Measurements from ENCODE around the gene LTBP3.
A peak's percentile ranks its signal among the peaks of the same experiment; 100 is the strongest.

LTBP3 gene

DNA sequence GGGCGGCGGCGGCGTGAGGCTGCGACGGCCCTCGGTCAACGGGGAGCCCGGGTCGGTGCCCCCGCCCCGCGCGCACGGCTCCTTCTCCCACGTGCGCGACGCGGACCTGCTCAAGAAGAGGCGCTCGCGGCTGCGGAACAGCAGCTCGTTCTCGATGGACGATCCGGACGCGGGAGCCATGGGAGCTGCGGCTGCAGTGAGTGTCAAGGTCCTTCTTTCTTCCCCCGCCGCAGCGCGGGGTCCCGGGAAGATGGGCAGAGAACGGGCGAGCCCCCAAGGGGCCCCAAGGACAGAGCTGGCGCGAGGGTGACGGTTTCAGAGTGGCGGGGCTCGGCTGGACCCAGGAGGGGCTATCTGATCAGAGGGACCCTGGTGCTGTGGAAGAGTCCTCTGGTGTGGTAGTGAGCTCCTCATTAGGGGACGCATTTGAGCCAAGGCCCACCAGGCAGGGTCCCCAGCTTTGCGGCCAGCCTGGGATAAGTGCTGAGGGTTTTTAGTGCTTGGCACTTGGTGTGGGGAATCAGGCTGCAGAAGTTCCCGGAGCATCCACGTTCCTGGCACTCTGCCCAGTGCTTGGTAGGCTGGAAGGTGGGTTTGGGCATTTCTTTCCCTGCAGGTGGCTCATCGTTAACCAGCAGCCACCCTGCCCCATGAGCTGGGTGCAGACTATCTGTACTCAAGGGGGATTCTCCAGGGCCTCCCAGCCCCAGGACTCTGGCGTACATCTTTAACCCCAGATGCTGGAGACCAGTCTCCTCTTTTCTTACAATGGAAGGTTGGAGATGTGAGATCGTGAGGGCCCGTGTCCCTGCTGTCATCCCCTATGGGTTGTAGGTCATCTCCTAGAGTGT is 27.5 kb upstream of the LTBP3 start:
- no peak for DNase-seq

DNA sequence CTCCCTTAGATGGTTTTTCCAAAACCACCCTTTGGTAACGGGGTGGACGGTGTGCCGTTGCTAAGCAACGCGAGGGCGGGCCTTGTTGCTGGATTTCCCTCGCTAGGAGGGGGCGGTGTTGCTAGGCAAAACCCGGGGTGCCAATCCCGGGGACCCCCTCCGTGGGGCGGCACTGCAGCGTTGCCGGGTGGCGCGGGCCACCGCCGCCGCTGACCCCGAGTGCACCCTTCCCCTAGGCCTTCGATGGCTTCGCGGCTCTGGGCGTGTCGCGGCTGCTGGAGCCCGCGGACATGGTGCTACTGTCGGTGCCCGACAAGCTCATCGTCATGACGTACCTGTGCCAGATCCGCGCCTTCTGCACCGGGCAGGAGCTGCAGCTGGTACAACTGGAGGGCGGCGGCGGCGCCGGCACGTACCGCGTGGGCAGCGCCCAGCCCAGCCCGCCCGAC is 26.6 kb upstream of the LTBP3 start:
- no peak for DNase-seq

DNA sequence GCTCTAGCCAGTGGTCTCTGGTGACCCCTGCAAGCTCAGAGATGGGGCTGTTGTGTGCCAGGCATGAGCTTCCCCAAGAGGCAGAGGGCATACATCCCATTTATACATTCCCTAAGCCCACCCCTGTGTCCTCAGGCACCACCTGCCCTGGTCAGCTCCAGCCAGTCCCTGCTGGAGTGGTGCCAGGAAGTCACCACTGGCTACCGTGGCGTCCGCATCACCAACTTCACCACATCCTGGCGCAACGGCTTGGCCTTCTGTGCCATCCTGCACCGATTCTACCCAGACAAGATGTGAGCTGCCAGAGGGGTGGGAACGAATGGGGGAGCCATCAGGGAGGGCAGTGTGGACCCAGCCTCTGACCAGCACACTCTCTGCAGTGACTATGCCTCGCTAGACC is 25.9 kb upstream of the LTBP3 start:
- no peak for DNase-seq

DNA sequence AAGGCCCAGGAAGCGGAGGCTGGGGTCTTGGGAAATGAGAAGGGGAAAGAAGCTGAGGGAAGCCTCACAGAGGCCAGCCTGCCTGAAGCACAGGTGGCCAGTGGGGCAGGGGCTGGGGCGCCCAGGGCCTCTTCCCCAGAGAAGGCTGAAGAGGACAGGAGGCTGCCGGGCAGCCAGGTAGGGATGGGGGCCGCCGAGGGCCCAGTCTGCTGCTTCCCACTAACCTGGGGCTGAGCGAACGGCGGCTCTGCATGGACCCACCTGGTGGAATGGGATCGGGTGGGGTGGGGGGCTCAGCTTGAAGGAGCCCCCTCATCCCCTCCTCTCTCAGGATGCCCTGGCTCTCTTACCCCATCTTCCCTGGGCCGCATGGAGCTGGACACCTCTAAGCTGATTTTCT is 25.4 kb upstream of the LTBP3 start:
- DNase-seq: no peak

DNA sequence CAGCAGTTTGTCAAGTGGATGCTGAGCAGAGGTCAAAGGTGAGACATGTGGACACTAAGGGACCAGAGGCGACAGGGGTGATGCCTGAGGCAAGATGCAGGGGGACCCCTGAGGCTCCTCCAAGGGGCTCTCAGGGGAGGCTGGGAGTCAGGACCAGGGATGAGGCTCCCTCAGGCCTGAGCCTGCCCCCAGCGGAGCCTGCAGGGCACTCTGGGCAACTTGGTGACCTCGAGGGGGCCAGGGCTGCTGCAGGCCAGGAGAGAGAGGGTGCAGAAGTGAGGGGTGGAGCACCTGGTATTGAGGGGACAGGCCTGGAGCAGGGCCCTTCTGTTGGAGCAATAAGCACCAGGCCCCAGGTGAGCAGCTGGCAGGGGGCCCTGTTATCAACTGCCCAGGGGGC is 23.8 kb upstream of the LTBP3 start:
- DNase-seq: no peak

DNA sequence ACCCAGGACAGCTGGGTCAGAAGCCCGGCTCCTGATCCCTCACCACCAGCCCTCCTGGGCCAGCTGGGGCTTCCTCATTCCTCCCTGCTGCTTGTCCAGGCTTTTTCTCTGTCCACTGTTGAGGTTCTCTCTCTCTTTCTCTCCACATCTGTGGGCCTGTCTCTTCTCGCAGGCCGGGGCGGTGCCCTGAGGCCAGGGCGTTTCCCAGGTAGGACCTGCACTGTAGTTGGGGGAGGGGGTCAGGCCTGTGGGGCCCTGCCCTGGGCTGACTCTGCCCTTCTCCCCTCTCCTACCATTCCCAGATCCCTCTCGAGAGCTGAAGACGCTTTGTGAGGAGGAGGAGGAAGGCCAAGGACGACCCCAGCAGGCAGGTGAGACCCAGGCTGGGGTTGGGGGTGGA is 22.6 kb upstream of the LTBP3 start:
- DNase-seq: no peak

DNA sequence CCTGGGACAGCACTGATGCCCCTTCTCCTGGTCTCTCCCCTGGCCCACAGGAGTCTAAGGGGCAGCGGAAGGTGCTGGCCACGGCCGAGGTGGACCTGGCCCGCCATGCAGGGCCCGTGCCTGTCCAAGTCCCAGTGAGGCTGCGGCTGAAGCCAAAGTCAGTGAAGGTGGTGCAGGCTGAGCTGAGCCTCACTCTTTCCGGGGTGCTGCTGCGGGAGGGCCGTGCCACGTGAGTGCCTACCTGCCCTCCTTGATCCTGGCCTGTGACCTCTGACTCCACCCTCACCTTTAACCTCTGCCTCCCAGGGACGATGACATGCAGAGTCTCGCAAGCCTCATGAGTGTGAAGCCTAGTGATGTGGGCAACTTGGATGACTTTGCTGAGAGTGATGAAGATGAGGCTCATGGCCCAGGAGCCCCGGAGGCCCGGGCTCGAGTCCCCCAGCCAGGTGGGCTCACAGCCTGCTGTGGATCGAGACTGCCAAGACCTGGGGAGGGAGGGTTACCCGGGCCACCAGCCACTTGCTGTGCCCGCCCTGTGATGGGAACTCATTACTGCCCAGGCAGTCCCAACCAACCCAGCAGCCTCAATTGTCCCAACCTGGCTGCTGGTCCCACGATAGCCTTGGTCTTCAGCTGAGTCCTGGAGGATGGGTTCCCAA is 22.0 kb upstream of the LTBP3 start:
- no peak for DNase-seq

DNA sequence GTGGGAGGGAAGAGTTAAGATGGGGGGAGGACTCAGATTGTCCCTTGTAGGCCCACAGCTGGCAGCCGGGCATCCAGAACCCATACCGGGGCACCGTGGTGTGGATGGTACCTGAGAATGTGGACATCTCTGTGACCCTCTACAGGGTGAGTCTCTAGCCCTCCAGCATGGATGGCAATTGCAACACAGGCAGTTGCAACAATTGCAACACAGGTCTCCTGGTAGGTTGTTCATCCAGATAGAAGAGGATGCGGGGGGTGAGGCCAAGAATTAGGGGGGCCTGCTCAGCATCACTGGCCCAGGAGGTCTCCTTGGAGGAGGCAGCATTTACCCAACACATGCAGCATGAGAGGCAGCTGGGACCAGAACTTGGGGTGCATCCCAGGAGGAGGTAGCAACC is 21.1 kb upstream of the LTBP3 start:
- DNase-seq: no peak

DNA sequence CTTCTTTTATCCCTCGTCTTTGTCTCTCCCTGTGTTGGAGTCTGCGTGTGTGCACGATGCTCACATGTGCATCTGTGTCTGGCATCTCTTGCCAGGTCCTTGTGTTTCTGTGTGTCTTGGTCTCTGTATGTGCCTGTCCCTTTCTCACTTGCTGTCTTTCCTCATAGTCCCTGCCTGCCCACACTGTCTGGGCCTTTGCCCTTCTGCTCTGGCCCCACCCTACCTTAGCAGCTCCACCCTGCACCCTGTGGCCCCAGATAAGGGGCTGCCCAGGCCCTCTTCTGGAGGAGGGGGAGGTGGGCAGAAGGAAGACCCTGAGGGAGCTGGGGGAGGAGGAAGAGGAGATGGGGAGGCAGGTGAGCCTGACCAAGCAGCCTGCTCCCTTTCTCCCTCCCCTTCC is 20.5 kb upstream of the LTBP3 start:
- no peak for DNase-seq

DNA sequence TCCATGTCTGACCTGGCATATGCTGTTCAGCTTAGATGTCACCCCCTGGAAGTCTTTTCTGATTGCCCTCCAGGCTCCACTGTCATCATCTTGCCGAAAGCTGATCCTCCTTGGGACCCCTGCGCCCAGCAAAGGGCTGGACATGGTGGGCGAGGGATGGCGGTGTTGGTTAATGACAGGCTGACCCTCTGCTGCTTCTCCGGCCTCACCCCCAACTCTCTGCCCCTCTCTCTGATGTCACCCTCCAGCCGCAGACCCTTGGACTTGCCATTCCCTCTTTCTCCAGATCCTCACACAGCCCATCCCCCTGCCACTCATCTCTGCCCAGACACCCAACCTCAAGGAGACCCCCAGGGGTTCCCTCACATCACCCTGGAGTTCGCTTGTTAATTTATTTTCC is 20.0 kb upstream of the LTBP3 start:
- DNase-seq: no peak

DNA sequence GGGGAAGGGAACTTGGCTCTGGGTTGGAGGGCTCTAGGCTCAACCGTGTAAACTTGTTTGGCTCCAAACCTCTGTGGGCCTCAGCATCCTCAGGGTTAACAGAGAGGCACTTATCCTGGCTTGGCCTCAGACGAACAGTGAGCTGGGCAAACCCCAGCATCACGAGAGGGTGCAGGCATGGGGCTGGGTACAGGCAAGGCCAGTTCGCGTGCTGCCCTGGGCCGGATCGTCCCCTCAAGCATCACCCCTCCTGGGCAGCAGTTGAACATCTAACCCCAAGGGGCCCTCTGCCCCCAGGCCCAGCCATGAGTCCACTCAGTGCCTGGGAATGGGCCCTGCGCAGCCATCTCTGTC is 19.6 kb upstream of the LTBP3 start:
- DNase-seq: no peak

DNA sequence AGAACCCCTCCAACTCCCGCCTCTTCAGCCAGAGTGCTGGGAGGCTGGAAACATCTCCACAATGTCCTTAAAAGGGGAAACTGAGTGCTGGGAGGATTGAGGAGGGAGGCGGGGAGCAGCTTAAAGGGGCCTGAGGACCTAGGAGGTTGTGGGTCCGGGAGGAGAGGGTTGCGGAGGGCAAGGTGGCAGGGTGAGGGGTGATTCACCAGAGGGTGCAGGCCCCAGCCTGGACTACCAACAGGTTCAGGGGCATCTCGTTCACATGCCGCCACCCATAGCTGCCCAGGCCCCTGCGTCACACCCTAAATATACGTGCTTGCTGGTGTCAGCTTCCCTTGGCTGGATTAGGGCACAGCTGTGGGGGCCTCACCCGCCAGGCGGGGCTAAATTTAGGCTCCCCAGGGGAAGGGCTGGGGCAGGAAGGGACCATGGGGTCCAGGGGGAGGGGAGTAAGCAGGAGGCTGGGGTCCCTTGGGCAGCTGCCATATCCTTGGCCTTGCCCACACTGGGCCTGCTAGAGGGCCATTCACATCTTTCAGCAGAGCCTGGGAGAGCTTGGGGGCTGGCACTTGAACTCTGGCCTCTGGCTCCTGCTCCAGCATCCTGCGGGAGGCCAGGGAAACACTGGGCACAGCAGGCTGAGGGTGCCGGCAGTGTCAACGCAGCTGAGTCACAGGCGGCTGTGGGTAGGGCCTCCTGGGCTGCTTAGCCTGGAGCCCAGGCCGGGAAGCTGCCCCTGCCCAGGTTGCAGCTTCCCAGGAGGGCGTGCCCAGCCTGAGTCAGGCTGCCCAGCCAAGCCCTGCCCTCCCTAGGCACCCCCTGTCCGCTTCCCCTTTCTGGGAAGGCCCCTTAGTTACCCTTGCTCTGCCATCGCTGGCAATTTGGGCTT is 19.0 kb upstream of the LTBP3 start:
- DNase-seq: no peak

DNA sequence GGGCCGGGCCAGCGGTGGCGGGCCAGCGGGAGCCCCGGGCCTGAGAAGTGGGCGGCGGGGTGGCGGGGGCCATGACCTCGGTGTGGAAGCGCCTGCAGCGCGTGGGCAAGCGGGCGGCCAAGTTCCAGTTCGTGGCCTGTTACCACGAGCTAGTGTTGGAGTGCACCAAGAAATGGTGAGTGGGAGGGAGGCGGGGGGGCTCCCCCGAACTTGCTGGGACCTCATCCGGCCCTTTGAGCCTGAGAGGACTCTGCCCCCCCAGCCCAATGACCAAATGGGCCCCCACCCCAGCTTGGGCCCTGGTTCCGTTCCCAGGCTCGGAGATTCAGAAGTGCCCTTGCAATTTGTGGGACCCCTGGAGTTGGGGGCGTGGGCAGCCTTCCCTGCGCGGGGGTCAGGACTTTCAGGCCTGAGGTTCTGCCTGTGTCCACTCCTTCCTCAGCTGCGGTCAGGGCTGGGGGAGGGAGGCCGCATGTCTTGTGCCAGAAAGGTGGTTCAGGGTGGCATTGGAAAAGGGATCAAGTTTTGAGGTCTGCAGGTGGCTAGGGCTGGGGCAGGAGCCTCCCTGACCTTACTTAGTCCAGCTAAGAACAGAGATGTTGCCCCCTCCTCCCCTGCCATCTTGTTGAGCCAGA is 18.2 kb upstream of the LTBP3 start:
- DNase-seq: no peak

DNA sequence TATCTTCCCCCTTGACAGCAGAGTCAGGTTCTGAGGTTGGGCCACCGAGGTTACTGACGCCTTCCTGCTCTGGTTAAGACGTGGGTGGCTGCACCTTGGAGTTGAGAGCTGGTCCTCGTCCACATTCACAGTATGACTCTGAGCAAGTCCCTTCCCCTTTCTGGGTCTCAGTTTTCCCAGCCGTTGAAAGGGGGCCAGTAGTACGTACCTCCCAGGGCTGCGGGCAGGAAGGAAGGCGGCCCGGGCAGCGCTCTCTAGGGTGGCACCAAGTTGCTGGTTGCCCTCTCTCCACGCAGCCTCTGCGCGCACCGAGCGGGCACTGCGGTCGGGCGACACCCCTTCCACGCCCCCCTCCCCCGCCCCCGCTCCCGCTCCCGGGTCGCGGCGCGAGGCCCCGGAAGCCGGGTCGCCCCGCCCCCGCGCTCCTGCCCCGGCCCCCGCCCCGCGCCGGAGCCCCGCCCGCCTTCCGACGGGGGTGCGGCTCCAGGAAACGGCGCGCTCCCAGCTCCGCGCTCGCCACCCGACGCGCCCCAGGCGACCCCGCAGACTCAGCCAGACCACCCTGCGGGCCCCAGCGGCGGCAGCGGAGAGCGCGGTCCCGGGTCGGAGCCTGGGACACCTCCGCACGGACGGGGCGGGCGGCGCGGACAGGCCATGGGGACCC is 17.5 kb upstream of the LTBP3 start, which contains the start of gene EHBP1L1:
Gene EHBP1L1, plus strand, starts transcription at position 486 of the 664 bp plus-strand sequence. CDS start 250 bp downstream, outside the sequence.
- DNase-seq: peak; percentile 37 to 72 (median 54)

DNA sequence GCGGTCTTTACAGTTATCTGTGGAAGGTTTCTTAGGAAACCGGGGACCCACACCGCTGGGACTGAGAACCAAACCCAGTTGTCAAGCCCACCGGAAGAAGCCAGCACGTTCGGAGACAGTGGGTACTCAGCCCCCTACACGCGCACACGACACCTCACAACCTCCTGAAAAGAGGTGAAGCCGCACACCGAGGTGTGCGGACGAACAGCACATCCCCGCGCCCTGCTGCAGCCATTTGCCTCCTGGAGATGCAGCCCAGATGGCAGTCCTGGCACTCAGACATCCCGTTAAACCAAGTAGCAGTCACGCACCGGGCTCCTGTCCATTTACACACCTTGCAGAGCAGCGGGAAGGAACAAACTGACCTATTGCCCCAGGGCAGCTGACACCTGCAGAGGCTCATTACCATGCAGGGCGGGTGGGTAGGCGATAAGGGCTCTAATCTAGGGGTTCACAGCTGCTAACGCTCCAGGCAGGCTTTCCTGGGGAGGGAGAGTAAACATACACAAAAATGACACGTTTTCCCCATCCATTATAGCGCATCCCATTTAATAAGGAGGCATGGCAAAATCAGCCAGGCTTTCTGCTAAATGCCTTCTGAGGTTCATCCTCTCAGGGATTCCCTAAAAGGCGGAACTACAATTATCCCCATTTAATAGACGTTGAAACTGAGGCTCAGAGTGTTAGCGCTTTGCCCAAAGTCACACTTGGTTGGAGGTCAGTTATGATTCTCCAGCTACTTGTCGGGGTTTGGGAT is 16.8 kb upstream of the LTBP3 start:
- no peak for DNase-seq

DNA sequence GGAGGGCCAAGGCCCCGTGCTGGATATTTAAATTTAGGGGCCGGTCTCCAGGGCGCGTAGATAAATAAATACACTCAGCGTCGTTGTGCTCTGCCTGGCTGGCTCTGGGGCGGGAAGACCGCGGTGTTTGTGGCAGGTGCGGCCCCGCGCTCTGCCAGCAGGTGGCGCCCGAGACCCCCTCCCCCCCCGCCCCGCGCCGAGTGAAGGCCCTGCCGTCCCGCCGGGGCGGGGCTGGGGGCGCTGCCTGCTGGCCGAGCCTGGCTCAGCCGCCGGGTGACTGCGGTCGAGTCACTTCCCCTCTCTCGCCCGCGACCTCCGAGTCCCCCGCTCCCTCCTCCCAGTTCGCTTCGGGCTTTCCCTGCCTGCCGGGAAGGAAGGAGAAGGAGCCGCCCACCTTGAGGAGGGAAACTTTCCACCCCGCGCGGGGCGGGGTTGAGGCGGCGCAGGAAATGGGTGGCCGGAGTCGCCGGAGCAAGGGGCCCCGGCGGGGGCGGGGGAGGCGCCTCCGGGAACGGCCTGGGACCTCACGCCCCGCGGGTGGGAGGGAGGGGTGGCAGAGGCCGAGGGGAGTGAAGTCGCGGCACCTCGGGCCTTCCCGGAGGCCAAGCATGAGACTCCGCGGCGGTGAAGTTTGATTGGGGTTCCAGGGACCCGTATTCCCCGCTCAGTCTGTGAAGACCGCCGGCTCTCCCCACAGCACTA is 16.1 kb upstream of the LTBP3 start:
- DNase-seq: peak; percentile 72 to 82 (median 78)

DNA sequence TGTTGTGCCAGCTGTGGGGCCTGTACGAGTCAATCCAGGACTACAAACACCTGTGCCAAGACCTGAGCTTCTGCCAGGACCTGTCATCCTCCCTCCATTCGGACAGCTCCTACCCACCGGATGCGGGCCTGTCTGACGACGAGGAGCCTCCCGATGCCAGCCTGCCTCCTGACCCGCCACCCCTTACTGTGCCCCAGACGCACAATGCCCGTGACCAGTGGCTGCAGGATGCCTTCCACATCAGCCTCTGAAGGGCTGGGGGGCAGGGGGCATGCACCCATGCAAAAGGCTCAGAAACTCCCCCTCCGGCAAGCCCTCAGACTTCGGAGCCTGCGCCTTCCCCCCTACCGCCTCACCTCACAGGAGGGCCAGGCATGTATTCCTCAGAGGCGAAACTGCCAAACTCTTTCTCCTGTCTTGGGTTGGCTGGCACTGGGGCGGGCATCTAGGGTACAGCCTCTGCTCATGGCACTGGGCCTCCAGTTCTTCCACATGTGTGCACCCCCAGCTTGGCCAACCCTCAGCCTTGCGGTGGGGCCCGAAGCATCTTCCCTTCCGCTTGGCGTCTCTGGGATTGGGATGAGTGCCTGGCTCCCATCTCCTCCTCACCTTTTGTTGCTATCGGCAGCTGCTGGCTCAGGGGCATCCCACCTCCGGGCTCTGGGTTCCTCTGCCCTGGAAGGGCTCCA is 15.4 kb upstream of the LTBP3 start:
- no peak for DNase-seq

DNA sequence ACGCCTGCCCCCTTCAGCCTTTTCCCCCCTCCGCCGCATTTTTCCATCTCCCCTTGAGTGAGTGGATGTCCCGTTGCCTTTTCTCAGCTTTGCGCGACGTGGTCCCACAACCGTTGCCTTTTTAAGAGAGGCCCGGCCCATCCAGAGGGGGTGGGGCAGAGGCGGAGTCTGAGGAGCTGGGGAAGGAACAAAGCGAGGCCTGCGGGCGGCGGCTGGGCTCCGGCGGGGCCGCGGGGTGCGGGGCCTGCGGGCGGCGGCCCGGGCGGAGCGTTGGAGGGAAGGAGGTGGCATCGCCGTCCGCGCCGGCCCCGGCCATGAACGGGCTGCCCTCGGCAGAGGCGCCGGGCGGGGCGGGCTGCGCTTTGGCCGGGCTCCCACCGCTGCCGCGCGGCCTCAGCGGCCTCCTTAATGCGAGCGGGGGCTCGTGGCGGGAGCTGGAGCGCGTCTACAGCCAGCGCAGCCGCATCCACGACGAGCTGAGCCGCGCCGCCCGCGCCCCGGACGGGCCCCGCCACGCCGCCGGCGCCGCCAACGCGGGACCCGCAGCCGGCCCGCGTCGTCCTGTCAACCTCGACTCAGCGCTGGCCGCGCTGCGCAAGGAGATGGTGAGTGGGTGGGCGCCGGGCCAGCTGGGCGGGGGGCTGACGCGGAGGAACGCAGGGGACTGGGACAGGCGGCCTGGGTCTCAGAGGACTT is 14.3 kb upstream of the LTBP3 start, which contains the start of gene FAM89B:
Gene FAM89B, plus strand, starts transcription at position 183 of the 696 bp plus-strand sequence. Its CDS starts 132 bp downstream, at position 315.
- peak; percentile 55 to 76 (median 72) for DNase-seq

DNA sequence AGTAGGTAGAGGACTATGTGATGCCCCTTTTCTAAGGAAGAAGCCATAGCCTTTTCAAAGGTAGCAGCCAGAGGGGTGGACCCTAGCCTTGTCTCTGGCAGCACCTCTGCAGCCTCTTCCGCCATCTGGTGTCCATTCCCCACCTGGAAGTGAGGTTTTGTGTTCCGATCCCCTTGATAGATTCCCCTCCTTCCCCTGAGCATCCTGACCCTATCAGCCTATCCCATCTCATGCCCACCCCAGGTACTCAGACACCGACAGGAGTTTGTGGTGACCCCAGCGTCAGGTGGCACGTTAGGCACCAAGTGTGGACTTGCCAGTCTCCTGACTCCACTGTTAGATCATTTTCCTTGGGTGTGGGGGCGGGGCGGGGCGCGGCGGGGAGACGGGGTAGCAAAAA is 13.8 kb upstream of the LTBP3 start:
- DNase-seq: no peak

Data from activated CD4-positive, CD25-positive, alpha-beta regulatory T cell (primary cell).